ENCODE results near the gene PTPRM. TPM values are rescaled to one million over a fixed set of nuclear protein-coding genes. Genes with fewer than 3 reads are reported as not detected.

The PTPRM gene
- total RNA-seq, 1 experiment from 2014 or later, result 100.0 TPM

- Histone ChIP-seq H3K4me1 (no peaks in the 10 kb centered on the region), H3K4me3 (ENCODE audit: low read depth, low read length) (no peak overlapping the region), H3K9me3 (no peaks in the 10 kb centered on the region), H3K27me3 (replicated peaks; ENCODE audit: control insufficient read depth, insufficient read depth, low read length) (no peaks in the 10 kb centered on the region), H3K36me3 (ENCODE audit: control insufficient read depth, insufficient read depth, low read length) (no peaks in the 10 kb centered on the region; the same call in 1 of the 2 replicates)
- no peak for TF ChIP-seq CTCF (IDR thresholded peaks at IDR 0.05; ENCODE audit: insufficient read depth in 1 of 2, low read depth in 1 of 2, low read length in 1 of 2, severe bottlenecking in 1 of 2, unreplicated experiment in 1 of 2)
- Mint-ChIP-seq H3K4me3 (ENCODE audit: unreplicated experiment) (no peak overlapping the region), H3K36me3 (ENCODE audit: insufficient read depth, unreplicated experiment) (peaks cover 65% of the 10 kb centered on the region), H3K9me3 (ENCODE audit: unreplicated experiment) (no peaks in the 10 kb centered on the region), H3K4me1 (ENCODE audit: low read depth, unreplicated experiment) (no peaks in the 10 kb centered on the region), H3K27ac (ENCODE audit: unreplicated experiment) (no peak overlapping the region), H3K27me3 (ENCODE audit: insufficient read depth, unreplicated experiment) (no peaks in the 10 kb centered on the region)
- no TSS peak for BruUV-seq (replicated peaks)
- DNase-seq, result no peak
- intact Hi-C loops (cut with micrococcal nuclease; ENCODE audit: unreplicated experiment), result no loop called here
- POLR2A ChIA-PET, result no interaction called here
- CTCF ChIA-PET, result no interaction called here
Observed at GRCh38 chr18:8402237-8402636, 835.1 kb downstream of the PTPRM start.

GRCh38 chr18:8403713-8404112, 836.6 kb downstream of the PTPRM start:
- Histone ChIP-seq H3K4me3 (ENCODE audit: low read depth, low read length) (no peak overlapping the region), H3K36me3 (ENCODE audit: control insufficient read depth, insufficient read depth, low read length) (peaks cover 3% of the 10 kb centered on the region), H3K9me3 (no peaks in the 10 kb centered on the region), H3K27me3 (replicated peaks; ENCODE audit: control insufficient read depth, insufficient read depth, low read length) (no peaks in the 10 kb centered on the region), H3K4me1 (no peaks in the 10 kb centered on the region)
- Mint-ChIP-seq H3K27ac (ENCODE audit: unreplicated experiment) (no peak overlapping the region), H3K9me3 (ENCODE audit: unreplicated experiment) (no peaks in the 10 kb centered on the region), H3K36me3 (ENCODE audit: insufficient read depth, unreplicated experiment) (peaks cover 65% of the 10 kb centered on the region), H3K4me1 (ENCODE audit: low read depth, unreplicated experiment) (no peaks in the 10 kb centered on the region), H3K27me3 (ENCODE audit: insufficient read depth, unreplicated experiment) (no peaks in the 10 kb centered on the region), H3K4me3 (ENCODE audit: unreplicated experiment) (no peak overlapping the region)
- TF ChIP-seq CTCF (IDR thresholded peaks at IDR 0.05; ENCODE audit: insufficient read depth in 1 of 2, low read depth in 1 of 2, low read length in 1 of 2, severe bottlenecking in 1 of 2, unreplicated experiment in 1 of 2), result no peak
- DNase-seq, result no peak
- intact Hi-C loops (cut with micrococcal nuclease; ENCODE audit: unreplicated experiment), result no loop called here
- ChIA-PET CTCF (no interaction called here), POLR2A (no interaction called here)
- BruUV-seq (replicated peaks), result no TSS peak

GRCh38 chr18:8406186-8406867, 839.2 kb downstream of the PTPRM start:
- Mint-ChIP-seq H3K4me1 (ENCODE audit: low read depth, unreplicated experiment) (no peaks in the 10 kb centered on the region), H3K27ac (ENCODE audit: unreplicated experiment) (no peak overlapping the region), H3K4me3 (ENCODE audit: unreplicated experiment) (no peak overlapping the region), H3K36me3 (ENCODE audit: insufficient read depth, unreplicated experiment) (peaks cover 70% of the 10 kb centered on the region), H3K9me3 (ENCODE audit: unreplicated experiment) (peaks cover 18% of the 10 kb centered on the region), H3K27me3 (ENCODE audit: insufficient read depth, unreplicated experiment) (no peaks in the 10 kb centered on the region)
- ChIA-PET POLR2A (no interaction called here), CTCF (no interaction called here)
- no peak for DNase-seq
- H3K9me3 ChIP-seq, result peaks cover 5% of the 10 kb centered on the region
- H3K36me3 ChIP-seq (ENCODE audit: control insufficient read depth, insufficient read depth, low read length), result peaks cover 3% of the 10 kb centered on the region
- BruUV-seq (replicated peaks), result TSS peak; percentile 59
- no peaks in the 10 kb centered on the region for H3K4me1 ChIP-seq
- intact Hi-C loops (cut with micrococcal nuclease; ENCODE audit: unreplicated experiment), result no loop called here
- TF ChIP-seq CTCF (IDR thresholded peaks at IDR 0.05; ENCODE audit: insufficient read depth in 1 of 2, low read depth in 1 of 2, low read length in 1 of 2, severe bottlenecking in 1 of 2, unreplicated experiment in 1 of 2), result no peak
- H3K4me3 ChIP-seq (ENCODE audit: low read depth, low read length), result no peak overlapping the region
- H3K27me3 ChIP-seq (replicated peaks; ENCODE audit: control insufficient read depth, insufficient read depth, low read length), result no peaks in the 10 kb centered on the region

Data from Caco-2 (cell line).